Stimulated activated CD8-positive, alpha-beta memory T cell treated with anti-CD3 and anti-CD28 coated beads, Interleukin-12 subunit alpha, Interleukin-12 subunit beta, amount 100 ng/mL, for 1 hour (primary cell): ENCODE results near the gene GRIK4.
"Not testable (repeated sequence)": the region's sequence is repeated elsewhere in the genome, so short reads cannot be mapped to it uniquely, and the experiment has no call there.

Experiments used
- DNase-seq: peaks from one replicate; pipeline ENCODE4 v3.0.0-alpha.2; 2020; ENCODE audit warnings: low read depth

The GRIK4 gene

GRCh38 chr11:120511116-120511819 lies at the start of gene GRIK4:
TSS of gene GRIK4 (plus strand) at chr11:120511748. CDS start at chr11:120660319, 148,571 bp downstream.
- DNase-seq = peak; percentile 54

DNA sequence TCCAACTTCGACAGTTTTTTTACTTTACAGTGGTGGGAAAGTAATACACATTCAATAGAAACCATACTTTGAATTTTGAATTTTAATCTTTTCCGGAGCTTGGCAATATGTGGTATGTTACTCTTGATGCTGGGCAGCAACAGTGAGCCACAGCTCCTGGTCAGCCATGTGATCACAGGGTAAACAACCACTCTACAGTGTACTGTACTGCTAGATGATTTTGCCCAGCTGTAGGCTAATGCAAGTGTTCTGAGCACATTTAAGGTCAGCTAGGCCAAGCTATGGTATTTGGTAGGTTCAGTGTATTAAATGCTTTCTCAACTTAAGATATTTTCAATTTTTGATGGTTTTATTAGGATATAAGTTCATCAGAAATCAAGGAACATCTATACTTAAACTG lies 48.7 kb upstream of the GRIK4 start:
- no peak for DNase-seq

GRCh38 chr11:120465921-120466534 lies 45.5 kb upstream of the GRIK4 start:
- DNase-seq = no peak

GRCh38 chr11:120467627-120468026 lies 43.9 kb upstream of the GRIK4 start:
- DNase-seq = no peak

- no peak for DNase-seq
These were observed 40.4 kb upstream of the GRIK4 start for GRCh38 chr11:120471131-120471530.

DNA sequence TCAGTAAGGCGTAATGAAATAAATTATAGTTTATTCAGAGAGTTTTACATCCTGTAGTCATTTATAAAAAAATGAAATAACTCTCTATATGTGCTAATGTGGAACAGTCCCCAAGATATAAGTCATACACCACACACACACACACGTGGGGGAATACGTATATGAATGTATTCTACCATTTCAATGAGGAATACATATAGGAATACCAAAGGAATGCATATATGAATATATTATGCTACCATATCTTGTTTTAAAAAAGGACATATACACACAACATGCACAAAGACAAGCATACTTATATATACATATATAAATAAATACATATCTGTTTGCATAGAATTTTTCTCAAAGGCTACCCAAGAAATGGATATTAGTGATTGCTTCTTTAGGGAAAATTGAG lies 39.6 kb upstream of the GRIK4 start:
- DNase-seq = no peak

DNA sequence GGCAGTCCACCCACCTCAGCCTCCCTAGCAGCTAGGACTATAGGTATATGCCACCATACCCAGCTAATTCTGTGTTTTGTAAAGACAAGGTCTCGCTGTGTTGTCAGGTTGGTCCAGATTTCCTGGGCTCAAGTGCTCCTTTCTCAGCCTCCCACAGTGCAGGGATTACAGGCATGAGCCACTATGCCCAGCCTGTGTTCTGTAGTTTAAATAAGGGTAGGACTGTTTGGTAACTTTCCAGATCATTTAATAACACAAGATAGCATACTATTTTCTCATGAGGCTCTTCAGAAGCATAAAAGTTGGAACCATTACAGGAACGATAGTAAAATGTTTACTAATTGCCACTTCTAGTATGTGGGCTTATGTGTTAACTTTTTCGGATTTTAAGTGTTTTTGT lies 38.0 kb upstream of the GRIK4 start:
- DNase-seq = no peak

DNA sequence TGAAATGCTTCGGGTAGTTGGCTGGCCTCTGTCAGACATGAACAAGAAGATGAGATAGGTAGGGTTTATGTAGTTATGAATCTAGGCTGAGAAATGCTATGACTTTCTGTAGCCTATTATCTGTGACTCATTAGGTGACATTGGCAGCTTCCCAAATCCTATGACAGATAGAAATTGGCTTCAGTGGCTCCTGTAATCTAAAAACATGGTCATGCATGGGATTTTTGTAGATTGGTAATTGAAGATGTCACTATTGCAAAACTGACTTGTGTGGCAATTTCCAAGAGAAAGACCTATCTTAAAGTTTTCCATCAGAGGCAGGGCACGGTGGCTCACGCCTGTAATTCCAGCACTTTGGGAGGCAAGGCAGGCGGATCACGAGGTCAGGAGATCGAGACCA lies 29.4 kb upstream of the GRIK4 start:
- no peak for DNase-seq

- DNase-seq = no peak
These were observed 26.8 kb upstream of the GRIK4 start for GRCh38 chr11:120484722-120485121.

GRCh38 chr11:120486138-120486537 lies 25.4 kb upstream of the GRIK4 start:
- DNase-seq = no peak

DNA sequence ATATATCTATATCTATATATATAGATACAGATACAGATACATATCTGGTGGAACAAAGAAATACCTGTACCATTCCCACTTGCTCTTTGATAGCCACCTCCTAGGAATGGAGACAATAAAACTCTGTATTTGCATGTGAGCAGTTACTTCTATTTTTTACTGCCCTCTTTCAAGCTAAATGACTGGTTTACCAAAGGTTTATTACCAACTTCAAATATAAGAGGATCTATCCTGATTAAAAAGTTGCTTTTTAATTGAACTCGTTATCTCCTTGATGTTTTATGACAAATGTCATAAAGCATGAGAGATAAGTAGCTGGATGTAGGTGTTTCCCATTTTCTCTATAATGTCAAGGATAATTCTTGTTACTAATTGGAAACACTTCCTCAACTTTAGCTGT lies 21.7 kb upstream of the GRIK4 start:
- no peak for DNase-seq

DNA sequence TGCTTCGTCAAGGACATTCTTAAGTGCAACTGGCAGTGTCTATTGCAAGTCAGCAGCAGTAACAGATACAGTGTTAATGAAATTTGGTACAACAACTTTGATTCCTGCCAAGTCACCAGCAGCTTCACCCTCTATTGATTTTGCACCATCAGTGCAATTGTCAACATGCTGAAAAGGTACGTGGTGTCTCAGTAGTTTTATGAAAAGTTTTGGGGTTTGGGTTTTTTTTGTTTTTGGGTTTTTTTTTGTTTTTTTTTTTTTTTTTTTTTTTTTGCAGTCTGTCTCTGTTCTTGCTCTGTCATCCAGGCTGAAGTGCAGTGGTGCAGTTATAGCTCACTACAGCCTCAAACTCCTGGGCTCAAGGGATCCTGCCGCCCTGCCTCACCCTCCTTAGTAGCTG lies 19.1 kb upstream of the GRIK4 start:
- no peak for DNase-seq

DNA sequence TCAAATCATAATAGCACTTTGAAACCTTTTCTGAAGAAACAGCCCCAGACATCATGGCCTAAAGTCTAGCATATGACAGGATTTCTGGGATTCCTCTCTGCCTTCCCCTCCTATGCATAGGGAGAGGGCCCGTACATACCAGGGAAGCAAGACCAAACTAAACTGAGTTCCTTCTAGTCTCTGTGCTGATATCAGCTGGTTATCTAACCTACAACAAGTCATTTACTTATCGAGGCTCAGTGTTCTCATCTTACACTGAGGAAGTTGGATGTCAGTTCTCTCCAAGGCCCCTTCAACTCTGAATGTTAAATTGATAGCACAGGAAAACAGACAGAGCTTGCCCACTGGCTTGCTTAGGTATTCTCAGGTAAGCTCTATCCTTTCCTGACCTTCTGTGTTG lies 17.0 kb upstream of the GRIK4 start:
- no peak for DNase-seq

GRCh38 chr11:120499088-120499487 lies 12.5 kb upstream of the GRIK4 start:
- DNase-seq = no peak

- DNase-seq = no peak
These were observed 11.7 kb upstream of the GRIK4 start for GRCh38 chr11:120499859-120500258.

DNA sequence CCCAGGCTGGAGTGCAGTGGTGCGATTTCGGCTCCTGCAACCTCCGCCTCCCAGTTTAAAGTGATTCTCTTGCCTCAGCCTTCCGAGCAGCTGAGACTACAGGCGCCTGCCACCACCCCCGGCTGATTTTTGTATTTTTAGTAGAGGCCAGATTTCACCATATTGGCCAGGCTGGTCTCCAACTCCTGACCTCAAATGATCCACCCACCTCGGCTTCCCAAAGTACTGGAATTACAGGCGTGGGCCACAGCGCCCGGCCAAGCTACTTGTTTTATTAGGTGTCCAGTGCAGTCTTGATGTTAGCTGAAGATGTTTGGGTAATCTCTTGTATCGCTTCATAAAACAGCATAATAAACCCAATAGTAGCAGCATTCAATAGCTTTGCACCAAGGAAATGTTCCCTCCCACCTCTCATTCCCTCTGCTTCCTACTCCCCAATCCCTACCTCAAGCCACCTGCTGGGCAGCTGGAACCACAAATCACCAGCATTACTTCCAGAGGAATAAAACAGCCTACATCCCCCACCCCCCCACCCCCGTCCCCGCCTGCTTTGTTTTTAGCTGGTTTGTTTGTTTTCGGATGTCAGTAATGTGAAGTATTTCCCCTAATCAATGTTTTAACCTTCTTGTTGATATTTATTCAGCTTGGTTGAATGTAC lies 11.0 kb upstream of the GRIK4 start:
- no peak for DNase-seq

GRCh38 chr11:120501440-120501839 lies 10.1 kb upstream of the GRIK4 start:
- no peak for DNase-seq

GRCh38 chr11:120501976-120502755 lies 9.4 kb upstream of the GRIK4 start:
- DNase-seq = no peak

DNA sequence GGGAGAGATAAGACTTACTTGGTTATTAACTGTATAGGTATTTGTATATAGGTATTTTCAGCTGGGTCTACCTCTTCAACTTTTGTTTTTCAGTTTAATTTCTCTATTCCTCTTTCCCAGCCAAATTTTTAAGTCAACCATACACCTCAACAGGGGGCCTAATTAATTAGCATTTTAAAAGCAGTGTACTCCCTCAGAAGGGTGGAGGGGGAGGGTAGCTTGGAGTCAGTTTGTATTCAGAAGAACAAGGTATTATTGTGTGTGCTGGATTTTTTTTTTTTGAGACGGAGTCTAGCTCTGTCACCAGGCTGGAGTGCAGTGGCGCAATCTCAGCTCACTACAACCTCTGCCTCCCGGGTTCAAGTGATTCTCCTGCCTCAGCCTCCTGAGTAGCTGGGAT lies 8.0 kb upstream of the GRIK4 start:
- DNase-seq = not testable (repeated sequence)

DNA sequence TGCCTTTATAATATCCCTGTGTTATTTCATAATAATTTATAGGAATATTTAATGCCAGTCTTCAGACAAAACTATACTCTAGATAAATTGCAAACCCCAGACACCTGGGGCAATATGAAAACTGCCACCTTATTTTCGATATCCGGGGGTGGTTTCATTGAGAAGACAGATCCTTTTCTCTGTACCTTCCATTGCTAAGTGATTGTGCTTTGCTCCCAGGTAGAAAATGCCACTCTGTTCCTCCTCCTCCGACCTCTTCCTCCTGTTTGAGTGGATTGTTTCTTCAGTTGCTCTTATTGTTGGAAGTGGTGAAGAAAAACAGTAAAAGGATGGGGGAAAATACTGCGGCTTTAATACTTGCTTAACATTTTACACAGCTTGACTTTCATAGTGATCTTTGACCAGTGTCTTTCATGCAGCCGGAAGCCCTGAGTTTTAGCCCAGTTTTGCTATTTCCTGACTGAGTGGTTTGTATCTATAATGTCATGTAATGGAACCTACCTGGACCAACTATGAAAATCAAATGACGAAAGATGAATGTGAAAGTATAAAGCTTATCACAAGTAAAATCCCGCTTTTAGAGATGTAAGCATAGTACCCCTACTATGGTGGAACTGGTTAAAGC lies 5.6 kb upstream of the GRIK4 start:
- no peak for DNase-seq

DNA sequence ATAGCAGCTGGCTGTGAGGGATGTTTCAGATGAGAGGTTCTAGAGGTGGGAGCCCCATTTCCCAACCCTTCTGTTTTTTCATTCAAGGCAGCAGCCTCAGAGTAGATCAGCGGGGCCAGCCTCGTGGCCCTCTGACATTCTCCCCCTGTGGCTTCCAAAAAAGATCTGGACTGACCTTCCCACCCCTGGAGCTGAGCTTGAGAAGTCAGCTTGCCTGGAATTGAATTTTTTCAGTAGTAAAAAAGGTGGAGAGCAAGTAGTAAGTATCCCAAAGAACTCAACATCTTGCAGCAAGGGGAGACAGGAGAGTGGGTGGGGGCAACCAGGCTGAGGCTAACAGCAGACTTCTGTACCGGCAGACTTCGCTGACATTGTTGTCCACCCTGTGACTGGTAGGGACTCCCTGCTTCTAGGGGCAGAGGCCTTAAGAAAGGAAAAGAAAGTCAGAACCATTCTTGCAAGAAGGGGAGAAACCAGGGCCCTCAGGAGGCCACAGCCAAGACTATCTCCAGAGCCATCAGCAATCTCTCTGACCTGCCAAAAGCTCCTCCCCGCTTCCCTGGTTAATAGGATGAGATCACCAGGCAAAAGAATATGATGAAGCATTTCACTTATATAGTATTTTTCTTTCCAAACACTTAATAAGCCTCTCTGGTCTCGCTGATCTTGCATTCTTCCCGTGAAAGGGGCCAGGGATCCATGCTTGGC lies 2.0 kb upstream of the GRIK4 start:
- DNase-seq = no peak
